ENCODE measurements around the gene CYP27C1.

The CYP27C1 gene

DNA sequence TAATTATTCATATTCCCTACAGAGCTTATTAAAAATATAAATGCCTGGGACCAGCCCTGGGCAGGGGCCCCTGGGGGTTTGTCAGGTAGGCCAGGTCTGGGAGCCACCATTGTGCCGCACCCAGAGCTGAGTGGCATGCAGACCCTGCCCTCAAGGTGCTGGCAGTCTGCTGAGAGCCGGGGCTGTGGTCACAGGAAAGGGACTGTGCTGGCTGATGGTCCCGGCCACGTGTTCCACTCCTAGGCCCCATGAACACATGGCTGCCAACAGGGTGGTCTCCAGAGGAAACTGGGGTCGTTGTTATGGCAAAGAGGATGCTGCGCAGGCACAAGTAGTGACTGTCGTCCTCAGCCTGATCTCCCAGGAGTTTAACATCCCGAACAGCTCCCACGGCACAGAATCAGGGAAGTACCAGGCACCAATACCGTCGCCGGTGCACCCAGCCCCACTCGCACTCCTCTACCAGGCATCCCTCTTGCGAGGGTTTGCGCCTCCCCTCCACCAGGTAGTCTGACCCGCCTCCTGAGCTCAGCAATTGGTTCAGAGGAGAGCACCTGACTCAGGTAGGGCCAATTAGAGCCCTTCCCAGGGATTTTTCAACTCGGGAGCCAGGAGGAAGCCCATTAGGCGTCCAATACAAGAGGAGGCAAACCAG lies 73.9 kb downstream of the CYP27C1 start:
- no peak for DNase-seq

DNA sequence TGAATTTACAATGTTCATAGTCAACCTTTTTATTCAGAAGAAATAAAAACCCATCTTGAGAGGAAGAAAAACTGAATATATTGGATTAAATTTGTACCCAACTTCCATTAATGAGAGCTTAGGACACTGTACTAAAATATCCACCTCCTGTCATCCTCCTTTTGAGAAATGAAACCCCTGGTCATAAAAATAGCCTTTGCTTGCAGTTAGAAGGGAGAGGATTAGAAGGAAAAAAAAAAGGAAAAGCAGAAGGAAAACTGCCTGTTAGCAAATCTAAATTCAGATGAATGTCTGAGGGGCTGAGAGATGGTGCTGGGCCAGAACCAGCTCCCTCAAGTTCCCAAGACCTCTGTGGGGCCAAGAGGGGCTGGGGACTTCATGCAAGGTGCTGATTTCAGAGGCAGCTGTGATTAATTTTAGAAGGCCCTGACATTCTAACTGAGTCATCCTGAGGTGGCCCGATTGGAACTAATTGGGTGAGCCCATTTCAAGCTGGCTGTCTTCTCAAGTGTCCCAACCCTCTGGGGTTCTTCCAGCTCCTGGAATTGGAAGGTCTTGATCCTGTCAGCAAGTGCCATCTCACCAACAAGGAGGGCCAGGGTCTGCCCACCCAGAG lies 74.7 kb downstream of the CYP27C1 start:
- no peak for DNase-seq

DNA sequence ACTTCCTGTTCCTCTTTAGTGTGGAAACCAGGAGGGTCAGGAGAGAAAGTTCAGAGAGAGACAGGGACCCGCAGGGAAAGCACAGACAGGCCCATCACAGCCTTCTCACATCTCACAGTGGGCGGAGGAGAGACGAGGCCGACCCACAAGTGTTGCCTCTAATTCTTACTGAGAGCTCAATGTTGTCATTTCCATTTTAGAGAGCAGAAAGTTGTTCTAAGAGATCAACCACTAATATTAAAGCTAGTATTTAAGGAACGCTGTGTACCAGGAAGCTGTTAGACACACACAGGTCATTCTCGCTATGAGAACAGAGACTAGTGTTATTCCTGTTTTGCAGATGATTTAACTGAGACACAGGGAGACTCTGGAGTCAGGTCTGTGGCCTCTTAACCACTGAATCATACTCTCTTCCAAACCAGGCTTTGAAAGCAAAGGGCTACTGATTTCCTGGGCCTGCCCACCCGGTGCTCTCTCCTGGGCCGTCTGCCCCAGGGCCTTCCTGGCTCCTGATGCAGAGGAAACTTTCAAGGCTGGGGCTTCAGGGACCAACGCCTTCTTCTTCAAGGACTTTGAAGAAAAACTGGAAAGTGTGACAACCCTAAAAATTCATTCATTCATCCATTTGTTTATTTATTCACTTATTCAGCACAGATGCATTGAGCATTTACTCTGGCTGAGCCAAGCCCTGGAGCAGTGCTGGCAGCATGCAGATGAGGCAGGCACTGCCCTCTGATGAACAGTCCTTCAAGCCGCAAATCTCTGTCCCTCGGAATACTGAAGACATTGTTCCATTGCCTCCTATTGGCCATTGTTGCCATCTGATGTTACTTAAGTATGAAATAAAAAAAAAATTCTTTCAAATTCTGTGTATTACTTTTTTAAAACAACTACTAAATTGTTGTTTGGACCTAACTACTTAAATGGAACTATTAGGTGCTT lies 76.0 kb downstream of the CYP27C1 start:
- no peak for DNase-seq

GRCh38 chr2:127142663-127143630 lies 77.2 kb downstream of the CYP27C1 start:
- no peak for DNase-seq

- DNase-seq, result no peak
Measured at GRCh38 chr2:127140538-127140937, 79.6 kb downstream of the CYP27C1 start.

GRCh38 chr2:127139766-127140165 lies 80.3 kb downstream of the CYP27C1 start:
- no peak for DNase-seq

- no peak for DNase-seq
Measured at GRCh38 chr2:127138281-127138680, 81.8 kb downstream of the CYP27C1 start.

DNA sequence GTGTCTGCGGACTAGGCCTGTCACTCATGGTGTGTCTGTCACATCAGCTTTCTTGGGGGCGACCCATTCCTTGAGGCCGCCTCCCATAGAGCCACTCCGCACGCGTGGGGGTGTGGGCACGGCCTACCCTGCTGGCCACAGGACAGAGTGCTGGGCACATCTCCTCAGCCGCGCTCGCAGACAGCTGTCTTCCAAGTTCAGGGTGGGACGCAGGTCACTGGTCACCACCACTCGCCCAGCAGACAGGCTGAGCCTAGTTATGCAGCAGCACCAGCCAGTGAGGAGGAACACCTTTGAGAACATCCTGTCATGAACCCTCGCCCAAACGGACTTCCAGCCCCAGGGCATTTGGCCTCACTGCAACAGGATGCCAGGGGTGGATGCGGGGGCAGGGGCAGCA lies 82.4 kb downstream of the CYP27C1 start:
- DNase-seq, result no peak

DNA sequence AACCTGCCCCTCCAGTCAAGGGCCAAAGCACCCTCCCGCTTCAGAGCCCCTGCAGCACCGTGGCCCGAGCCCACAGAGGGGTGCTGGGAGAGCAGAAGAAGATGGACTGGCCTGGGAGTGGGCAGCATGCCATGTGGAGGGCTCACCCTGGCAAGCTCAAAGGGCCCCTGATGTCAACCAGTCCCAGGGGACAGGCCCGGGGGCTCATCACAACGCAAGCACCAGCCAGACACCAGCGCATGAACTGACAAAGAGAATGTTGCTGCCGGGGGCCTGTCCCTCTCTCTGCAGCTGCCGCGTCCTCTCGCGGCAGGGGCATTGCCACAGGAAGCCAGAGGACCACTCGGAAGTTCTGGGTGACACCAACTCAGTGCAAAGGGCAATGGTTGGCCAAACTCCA lies 82.9 kb downstream of the CYP27C1 start:
- DNase-seq, result no peak

DNA sequence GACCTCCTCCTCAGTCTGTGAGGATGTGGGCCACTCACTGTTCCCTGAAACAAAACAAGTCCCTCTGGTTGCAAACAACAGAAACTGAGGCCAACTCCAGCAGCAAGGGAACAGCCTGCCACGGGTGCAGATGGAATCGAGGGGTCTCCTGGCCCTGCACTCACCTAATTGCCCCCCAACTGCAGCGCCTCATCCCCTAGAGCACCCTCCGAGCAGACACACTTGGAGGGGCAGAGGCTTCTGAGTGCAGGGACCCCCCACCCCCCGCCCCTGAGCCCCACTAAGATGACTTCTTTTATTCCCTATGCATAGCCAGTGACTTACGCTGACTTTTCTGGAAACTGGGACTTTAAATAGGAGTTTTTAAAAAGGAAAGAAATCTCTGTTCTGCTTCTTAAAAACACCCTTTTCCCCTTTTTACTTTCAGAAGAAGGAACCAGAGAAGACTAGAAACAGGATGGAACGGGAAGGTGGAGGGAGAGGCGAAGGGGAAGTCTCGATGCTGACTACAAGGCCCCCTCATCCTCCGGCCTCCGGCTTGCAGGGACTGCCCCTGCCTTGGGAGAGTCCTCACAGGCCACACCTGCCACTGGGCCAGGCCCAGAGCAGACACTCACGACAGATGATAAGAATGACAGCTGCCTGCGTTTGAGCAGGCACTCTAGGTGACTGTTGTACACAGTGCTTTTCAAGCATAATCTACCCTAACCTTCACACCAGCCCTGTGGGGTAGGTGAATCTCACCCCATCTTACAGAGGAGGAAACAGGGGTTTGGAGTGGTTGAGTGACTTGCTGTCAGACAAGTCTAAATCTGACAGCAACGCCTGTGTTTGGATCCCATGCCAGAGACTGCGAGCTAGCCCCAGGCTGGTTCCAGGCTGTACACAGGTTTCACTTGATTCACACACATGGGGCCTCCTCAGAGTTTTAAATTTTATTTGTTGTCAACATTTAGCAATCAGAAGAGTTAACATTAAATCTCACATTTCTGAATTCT lies 85.0 kb downstream of the CYP27C1 start:
- no peak for DNase-seq

GRCh38 chr2:127134235-127134634 lies 85.9 kb downstream of the CYP27C1 start:
- DNase-seq, result no peak

Measured in activated CD4-positive, alpha-beta T cell treated with anti-CD3 and anti-CD28 coated beads for 48 hours (primary cell).